ENCODE results near the gene MADD. TPM values are rescaled to one million over a fixed set of nuclear protein-coding genes. Genes with fewer than 3 reads are reported as not detected.

MADD gene
- total and polyA plus RNA-seq, 2 experiments from 2014 or later = 13.4 to 43.8 TPM

DNA sequence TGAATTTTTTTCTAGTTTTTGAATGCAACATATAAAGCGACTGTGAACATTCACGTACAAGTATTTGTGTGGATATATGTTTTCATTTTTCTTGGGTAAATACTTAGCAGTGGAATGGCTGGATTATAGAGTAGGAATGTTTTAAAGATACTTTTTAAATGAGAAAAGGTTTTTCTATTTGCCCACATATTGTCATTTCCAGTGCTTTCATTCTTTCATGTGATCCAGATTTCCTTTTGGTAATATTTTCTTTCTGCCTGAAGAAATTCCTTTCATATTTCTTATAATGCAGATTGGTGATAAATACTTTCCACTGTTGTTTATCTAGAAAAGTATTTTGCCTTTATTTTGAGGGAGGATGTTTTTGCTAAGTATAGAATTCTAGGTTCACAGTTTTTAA is 47.2 kb upstream of the MADD start (continued):
- TF ChIP-seq, protein P1, sequence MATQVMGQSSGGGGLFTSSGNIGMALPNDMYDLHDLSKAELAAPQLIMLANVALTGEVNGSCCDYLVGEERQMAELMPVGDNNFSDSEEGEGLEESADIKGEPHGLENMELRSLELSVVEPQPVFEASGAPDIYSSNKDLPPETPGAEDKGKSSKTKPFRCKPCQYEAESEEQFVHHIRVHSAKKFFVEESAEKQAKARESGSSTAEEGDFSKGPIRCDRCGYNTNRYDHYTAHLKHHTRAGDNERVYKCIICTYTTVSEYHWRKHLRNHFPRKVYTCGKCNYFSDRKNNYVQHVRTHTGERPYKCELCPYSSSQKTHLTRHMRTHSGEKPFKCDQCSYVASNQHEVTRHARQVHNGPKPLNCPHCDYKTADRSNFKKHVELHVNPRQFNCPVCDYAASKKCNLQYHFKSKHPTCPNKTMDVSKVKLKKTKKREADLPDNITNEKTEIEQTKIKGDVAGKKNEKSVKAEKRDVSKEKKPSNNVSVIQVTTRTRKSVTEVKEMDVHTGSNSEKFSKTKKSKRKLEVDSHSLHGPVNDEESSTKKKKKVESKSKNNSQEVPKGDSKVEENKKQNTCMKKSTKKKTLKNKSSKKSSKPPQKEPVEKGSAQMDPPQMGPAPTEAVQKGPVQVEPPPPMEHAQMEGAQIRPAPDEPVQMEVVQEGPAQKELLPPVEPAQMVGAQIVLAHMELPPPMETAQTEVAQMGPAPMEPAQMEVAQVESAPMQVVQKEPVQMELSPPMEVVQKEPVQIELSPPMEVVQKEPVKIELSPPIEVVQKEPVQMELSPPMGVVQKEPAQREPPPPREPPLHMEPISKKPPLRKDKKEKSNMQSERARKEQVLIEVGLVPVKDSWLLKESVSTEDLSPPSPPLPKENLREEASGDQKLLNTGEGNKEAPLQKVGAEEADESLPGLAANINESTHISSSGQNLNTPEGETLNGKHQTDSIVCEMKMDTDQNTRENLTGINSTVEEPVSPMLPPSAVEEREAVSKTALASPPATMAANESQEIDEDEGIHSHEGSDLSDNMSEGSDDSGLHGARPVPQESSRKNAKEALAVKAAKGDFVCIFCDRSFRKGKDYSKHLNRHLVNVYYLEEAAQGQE (IDR thresholded peaks at IDR 0.05; ENCODE audit: unreplicated experiment) = no peak

DNA sequence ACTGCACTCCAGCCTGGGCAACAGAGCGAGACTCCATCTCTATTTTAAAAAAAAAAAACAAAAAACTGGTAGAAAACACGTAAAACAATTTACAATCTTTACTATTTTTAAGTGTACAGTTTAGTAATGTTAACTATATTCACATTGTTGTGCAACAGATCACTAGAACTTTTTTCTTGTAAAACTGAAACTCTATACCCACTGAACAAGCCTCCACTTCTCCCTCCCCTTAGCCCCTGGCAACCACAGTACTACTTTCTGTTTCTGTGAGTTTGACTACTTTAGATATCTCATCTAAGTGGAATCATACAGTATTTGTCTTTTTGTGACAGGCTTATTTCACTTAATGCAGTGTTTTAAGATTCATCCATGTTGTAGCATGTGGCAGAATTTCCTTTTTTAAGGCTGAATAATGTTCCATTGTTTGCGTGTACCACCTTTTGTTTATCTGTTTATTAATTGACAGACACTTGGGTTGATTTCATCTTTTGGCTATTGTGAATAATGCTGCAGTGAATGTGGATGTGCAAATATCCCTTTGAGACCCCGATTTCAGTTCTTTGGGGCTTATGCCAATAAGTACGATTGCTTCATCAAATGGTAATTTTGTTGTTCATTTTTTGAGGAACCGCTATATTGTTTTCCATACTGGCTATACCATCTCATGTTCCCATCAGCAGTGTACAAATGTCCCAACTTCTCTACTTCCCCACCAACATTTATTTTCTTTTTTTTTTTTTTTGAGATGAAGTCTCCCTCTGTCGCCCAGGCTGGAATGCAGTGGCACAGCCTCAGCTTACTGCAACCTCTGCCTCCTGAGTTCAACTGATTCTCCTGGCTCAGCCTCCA is 44.2 kb upstream of the MADD start:
- Histone ChIP-seq H3K4me1 (ENCODE audit: insufficient read depth) (no peaks in the 10 kb centered on the region), H3K27me3 (ENCODE audit: insufficient read depth) (no peaks in the 10 kb centered on the region), H3K4me3 (no peak overlapping the region), H3K79me2 (replicated peaks; ENCODE audit: insufficient read depth) (0 out of 2 replicates have a peak, but pooled peaks cover 2% of the 10 kb centered on the region), H3K36me3 (ENCODE audit: insufficient read depth) (peaks cover 28% of the 10 kb centered on the region; the same call in 1 of the 2 replicates), H3K4me2 (no peak overlapping the region), H3K27ac (ENCODE audit: low read depth) (no peak overlapping the region), H2AFZ (no peak overlapping the region), H3F3A (replicated peaks; ENCODE audit: low read depth) (no peaks in the 10 kb centered on the region), H4K20me1 (replicated peaks; ENCODE audit: insufficient read depth) (peaks cover 5% of the 10 kb centered on the region; the same call in 1 of the 2 replicates), H3K9me2 (ENCODE audit: insufficient read depth) (no peaks in the 10 kb centered on the region)
- Mint-ChIP-seq H3K9me3 (no peaks in the 10 kb centered on the region), H3K4me3 (no peak overlapping the region; the same call in 2 of the 3 replicates), H3K27ac (no peak overlapping the region), H3K27me3 (ENCODE audit: insufficient read depth, low read depth, poor library complexity) (no peaks in the 10 kb centered on the region), H3K4me1 (no peaks in the 10 kb centered on the region), H3K36me3 (ENCODE audit: low read depth) (peaks cover 55% of the 10 kb centered on the region)
- no peak for DNase-seq (ENCODE audit: low spot score)
- ATAC-seq = no peak
- TF ChIP-seq POLR2AphosphoS5 (IDR thresholded peaks at IDR 0.05; ENCODE audit: low read depth) (no peak), ZNF331 (CRISPR knock-in tag; IDR thresholded peaks at IDR 0.05; ENCODE audit: low read depth) (no peak), STAT1 (IDR thresholded peaks at IDR 0.05; ENCODE audit: unreplicated experiment) (no peak), EZH2 (IDR thresholded peaks at IDR 0.05; ENCODE audit: low read depth, unreplicated experiment) (no peak), ZNF114 (CRISPR knock-in tag; IDR thresholded peaks at IDR 0.05) (no peak)
- TF ChIP-seq, protein P2, sequence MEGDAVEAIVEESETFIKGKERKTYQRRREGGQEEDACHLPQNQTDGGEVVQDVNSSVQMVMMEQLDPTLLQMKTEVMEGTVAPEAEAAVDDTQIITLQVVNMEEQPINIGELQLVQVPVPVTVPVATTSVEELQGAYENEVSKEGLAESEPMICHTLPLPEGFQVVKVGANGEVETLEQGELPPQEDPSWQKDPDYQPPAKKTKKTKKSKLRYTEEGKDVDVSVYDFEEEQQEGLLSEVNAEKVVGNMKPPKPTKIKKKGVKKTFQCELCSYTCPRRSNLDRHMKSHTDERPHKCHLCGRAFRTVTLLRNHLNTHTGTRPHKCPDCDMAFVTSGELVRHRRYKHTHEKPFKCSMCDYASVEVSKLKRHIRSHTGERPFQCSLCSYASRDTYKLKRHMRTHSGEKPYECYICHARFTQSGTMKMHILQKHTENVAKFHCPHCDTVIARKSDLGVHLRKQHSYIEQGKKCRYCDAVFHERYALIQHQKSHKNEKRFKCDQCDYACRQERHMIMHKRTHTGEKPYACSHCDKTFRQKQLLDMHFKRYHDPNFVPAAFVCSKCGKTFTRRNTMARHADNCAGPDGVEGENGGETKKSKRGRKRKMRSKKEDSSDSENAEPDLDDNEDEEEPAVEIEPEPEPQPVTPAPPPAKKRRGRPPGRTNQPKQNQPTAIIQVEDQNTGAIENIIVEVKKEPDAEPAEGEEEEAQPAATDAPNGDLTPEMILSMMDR (conservative IDR thresholded peaks at IDR 0.05; ENCODE audit: low read depth in 2 of 2) = no peak
- TF ChIP-seq, protein P3, sequence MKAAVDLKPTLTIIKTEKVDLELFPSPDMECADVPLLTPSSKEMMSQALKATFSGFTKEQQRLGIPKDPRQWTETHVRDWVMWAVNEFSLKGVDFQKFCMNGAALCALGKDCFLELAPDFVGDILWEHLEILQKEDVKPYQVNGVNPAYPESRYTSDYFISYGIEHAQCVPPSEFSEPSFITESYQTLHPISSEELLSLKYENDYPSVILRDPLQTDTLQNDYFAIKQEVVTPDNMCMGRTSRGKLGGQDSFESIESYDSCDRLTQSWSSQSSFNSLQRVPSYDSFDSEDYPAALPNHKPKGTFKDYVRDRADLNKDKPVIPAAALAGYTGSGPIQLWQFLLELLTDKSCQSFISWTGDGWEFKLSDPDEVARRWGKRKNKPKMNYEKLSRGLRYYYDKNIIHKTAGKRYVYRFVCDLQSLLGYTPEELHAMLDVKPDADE (IDR thresholded peaks at IDR 0.05) = no peak
- TF ChIP-seq, protein P1 (IDR thresholded peaks at IDR 0.05; ENCODE audit: unreplicated experiment) = no peak

Data from GM23338 (cell line).